Measurements from ENCODE around the gene DIP2C. TPM values are rescaled to one million over a fixed set of nuclear protein-coding genes. Genes with fewer than 3 reads are reported as not detected.
"Not testable (repeated sequence)": the region's sequence is repeated elsewhere in the genome, so short reads cannot be mapped to it uniquely, and the experiment has no call there.

The DIP2C gene
- total RNA-seq, 2 experiments from 2014 or later: 2.0 to 2.3 TPM

DNA sequence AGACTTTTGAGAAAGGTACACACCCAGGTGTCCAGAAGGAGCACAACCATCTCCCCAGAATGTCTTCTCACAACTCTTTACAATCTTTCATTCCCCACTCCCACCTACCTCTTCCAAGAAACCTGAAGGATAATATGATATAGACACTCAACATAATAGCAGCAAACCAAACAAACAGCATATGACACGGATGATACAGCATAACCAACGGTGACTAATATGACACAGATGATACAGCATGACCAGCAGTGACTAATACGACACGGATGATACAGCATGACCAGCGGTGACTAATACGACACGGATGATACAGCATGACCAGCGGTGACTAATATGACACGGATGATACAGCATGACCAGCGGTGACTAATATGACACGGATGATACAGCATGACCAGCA lies 264.7 kb downstream of the DIP2C start:
- H3K27me3 Mint-ChIP-seq; DNase-seq; POLR2A ChIA-PET; H3K36me3 Mint-ChIP-seq (ENCODE audit: low read depth); CTCF ChIA-PET; H3K4me3 Mint-ChIP-seq; H3K27ac Mint-ChIP-seq; H3K9me3 Mint-ChIP-seq; H3K4me1 Mint-ChIP-seq: not testable (repeated sequence)

GRCh38 chr10:423178-423577 lies 266.3 kb downstream of the DIP2C start:
- no peak for DNase-seq
- Mint-ChIP-seq H3K27me3 (peaks cover 6% of the 10 kb centered on the region), H3K9me3 (peaks cover 2% of the 10 kb centered on the region), H3K36me3 (ENCODE audit: low read depth) (no peaks in the 10 kb centered on the region), H3K4me1 (no peaks in the 10 kb centered on the region), H3K4me3 (no peak overlapping the region), H3K27ac (no peak overlapping the region)
- ChIA-PET POLR2A (no interaction called here), CTCF (no interaction called here)

GRCh38 chr10:422675-423074 lies 266.8 kb downstream of the DIP2C start:
- H3K4me1 Mint-ChIP-seq: no peaks in the 10 kb centered on the region
- ChIA-PET POLR2A (no interaction called here), CTCF (no interaction called here)
- peaks cover 2% of the 10 kb centered on the region for H3K9me3 Mint-ChIP-seq
- no peak for DNase-seq
- no peak overlapping the region for H3K27ac Mint-ChIP-seq
- H3K36me3 Mint-ChIP-seq (ENCODE audit: low read depth): no peaks in the 10 kb centered on the region
- no peak overlapping the region for H3K4me3 Mint-ChIP-seq
- peaks cover 3% of the 10 kb centered on the region for H3K27me3 Mint-ChIP-seq

- H3K4me3 Mint-ChIP-seq: no peak overlapping the region
- no peaks in the 10 kb centered on the region for H3K4me1 Mint-ChIP-seq
Observed at GRCh38 chr10:422241-422640, 267.2 kb downstream of the DIP2C start.

GRCh38 chr10:421170-421569 lies 268.3 kb downstream of the DIP2C start:
- POLR2A ChIA-PET: no interaction called here
- H3K4me1 Mint-ChIP-seq: no peaks in the 10 kb centered on the region
- no peak overlapping the region for H3K27ac Mint-ChIP-seq
- DNase-seq: no peak
- H3K9me3 Mint-ChIP-seq: peaks cover 2% of the 10 kb centered on the region
- H3K4me3 Mint-ChIP-seq: no peak overlapping the region
- CTCF ChIA-PET: interaction anchor here (1.1 kb wide), 1 partner anchor 25 kb away, joined by 4 read pairs; no protein-coding TSS in a partner anchor
- H3K27me3 Mint-ChIP-seq: no peaks in the 10 kb centered on the region
- no peaks in the 10 kb centered on the region for H3K36me3 Mint-ChIP-seq (ENCODE audit: low read depth)

More at GRCh38 chr10:422241-422640, 267.2 kb downstream of the DIP2C start:
- peaks cover 2% of the 10 kb centered on the region for H3K27me3 Mint-ChIP-seq
- H3K9me3 Mint-ChIP-seq: peaks cover 2% of the 10 kb centered on the region
- H3K27ac Mint-ChIP-seq: no peak overlapping the region
- CTCF ChIA-PET: interaction anchor here (1.1 kb wide), 1 partner anchor 26 kb away, joined by 4 read pairs; no protein-coding TSS in a partner anchor
- no peak for DNase-seq
- H3K36me3 Mint-ChIP-seq (ENCODE audit: low read depth): no peaks in the 10 kb centered on the region
- POLR2A ChIA-PET: no interaction called here

- peaks cover 2% of the 10 kb centered on the region for H3K9me3 Mint-ChIP-seq
- H3K27ac Mint-ChIP-seq: no peak overlapping the region
- ChIA-PET POLR2A (no interaction called here), CTCF (interaction anchor here (0.8 kb wide), 1 partner anchor 19 kb away, joined by 3 read pairs; no protein-coding TSS in a partner anchor)
- no peak for DNase-seq
- H3K36me3 Mint-ChIP-seq (ENCODE audit: low read depth): no peaks in the 10 kb centered on the region
- H3K4me1 Mint-ChIP-seq: no peaks in the 10 kb centered on the region
- H3K4me3 Mint-ChIP-seq: no peak overlapping the region
- no peaks in the 10 kb centered on the region for H3K27me3 Mint-ChIP-seq
Observed at GRCh38 chr10:420154-421121, 269.0 kb downstream of the DIP2C start.

GRCh38 chr10:418894-419293 lies 270.6 kb downstream of the DIP2C start:
- CTCF ChIA-PET: no interaction called here
- H3K27ac Mint-ChIP-seq: no peak overlapping the region
- no peak overlapping the region for H3K4me3 Mint-ChIP-seq
- DNase-seq: no peak
- no peaks in the 10 kb centered on the region for H3K9me3 Mint-ChIP-seq
- POLR2A ChIA-PET: no interaction called here
- H3K4me1 Mint-ChIP-seq: no peaks in the 10 kb centered on the region
- H3K27me3 Mint-ChIP-seq: no peaks in the 10 kb centered on the region
- no peaks in the 10 kb centered on the region for H3K36me3 Mint-ChIP-seq (ENCODE audit: low read depth)

DNA sequence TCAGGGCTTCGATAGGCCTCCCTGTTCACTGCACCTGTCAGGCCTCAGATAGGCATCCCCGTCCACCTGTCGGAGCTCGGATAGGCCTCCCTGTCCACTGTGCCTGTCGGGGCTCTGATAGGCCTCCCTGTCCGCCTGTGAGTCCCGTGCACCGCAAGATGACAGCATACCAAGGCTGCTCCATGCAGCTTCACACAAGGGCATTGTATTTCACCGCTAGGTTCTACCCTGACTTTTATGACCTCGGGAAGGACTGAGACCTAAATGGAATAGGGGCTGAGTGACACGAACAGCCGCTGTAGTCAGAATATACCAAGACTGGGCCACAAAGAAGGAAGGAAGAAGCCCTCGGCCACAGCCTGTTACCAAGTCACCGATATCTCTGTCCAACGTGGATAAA lies 271.2 kb downstream of the DIP2C start:
- CTCF ChIA-PET: no interaction called here
- Mint-ChIP-seq H3K9me3 (no peaks in the 10 kb centered on the region), H3K4me1 (no peaks in the 10 kb centered on the region), H3K27ac (no peak overlapping the region), H3K4me3 (no peak overlapping the region), H3K36me3 (ENCODE audit: low read depth) (no peaks in the 10 kb centered on the region), H3K27me3 (no peaks in the 10 kb centered on the region)
- no peak for DNase-seq
- POLR2A ChIA-PET: no interaction called here

GRCh38 chr10:416091-416515 lies 273.4 kb downstream of the DIP2C start:
- no peak for DNase-seq

DNA sequence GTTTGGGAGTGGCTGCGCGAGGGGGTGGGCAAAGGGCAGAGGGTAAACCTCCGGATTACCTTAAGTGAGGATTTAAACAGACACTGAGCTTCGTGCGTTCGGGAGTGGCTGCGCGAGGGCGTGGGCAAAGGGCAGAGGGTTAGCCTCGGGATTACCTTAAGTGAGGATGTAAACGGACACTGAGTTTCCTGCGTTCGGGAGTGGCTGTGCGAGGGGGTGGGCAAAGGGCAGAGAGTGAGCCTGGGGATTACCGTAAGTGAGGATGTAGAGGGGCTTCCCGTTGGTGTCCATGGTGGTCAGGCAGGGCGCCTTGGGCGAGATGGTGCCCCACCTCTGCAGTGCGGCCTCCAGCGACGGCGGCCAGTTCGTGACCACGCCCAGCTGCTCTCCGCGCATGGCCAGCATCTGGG lies 275.8 kb downstream of the DIP2C start:
- Mint-ChIP-seq H3K4me3 (no peak overlapping the region), H3K9me3 (no peaks in the 10 kb centered on the region)
- CTCF ChIA-PET: interaction anchor here (1.1 kb wide), 1 partner anchor 14 kb away, joined by 4 read pairs; no protein-coding TSS in a partner anchor

More at GRCh38 chr10:416091-416515, 273.4 kb downstream of the DIP2C start:
- H3K4me3 Mint-ChIP-seq: no peak overlapping the region
- H3K9me3 Mint-ChIP-seq: no peaks in the 10 kb centered on the region
- H3K27me3 Mint-ChIP-seq: no peaks in the 10 kb centered on the region
- ChIA-PET POLR2A (no interaction called here), CTCF (no interaction called here)
- H3K4me1 Mint-ChIP-seq: no peaks in the 10 kb centered on the region
- no peak overlapping the region for H3K27ac Mint-ChIP-seq
- no peaks in the 10 kb centered on the region for H3K36me3 Mint-ChIP-seq (ENCODE audit: low read depth)

DNA sequence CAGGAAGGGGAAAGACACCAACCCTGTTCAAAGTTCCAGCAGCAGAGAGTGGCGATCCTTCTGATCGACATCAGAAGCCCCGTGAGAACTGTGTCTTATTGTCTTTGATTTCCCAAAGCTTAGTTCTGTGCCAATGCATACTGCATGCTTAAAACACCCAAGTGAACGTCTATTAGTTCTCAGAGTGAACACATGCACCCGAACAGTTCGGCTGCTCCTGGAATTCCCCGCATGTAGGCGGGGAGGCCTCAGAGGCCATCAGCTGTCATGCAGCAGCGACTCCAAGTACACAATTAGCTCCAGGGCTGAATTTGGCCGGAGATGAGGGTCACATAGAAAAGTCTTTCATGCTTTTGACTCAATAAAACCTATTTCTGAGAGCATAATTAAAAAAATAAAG lies 277.4 kb downstream of the DIP2C start:
- Mint-ChIP-seq H3K4me3 (no peak overlapping the region), H3K27me3 (no peaks in the 10 kb centered on the region), H3K27ac (no peak overlapping the region), H3K36me3 (ENCODE audit: low read depth) (no peaks in the 10 kb centered on the region), H3K9me3 (no peaks in the 10 kb centered on the region), H3K4me1 (peaks cover 2% of the 10 kb centered on the region)
- POLR2A ChIA-PET: no interaction called here
- no peak for DNase-seq
- CTCF ChIA-PET: interaction anchor here (1.1 kb wide), 1 partner anchor 77 kb away, joined by 3 read pairs; no protein-coding TSS in a partner anchor

More for the DNA sequence above, 275.8 kb downstream of the DIP2C start:
- H3K27me3 Mint-ChIP-seq: no peaks in the 10 kb centered on the region
- DNase-seq: no peak
- H3K4me1 Mint-ChIP-seq: peaks cover 2% of the 10 kb centered on the region
- H3K27ac Mint-ChIP-seq: no peak overlapping the region
- H3K36me3 Mint-ChIP-seq (ENCODE audit: low read depth): no peaks in the 10 kb centered on the region
- POLR2A ChIA-PET: no interaction called here

GRCh38 chr10:411603-412002 lies 277.9 kb downstream of the DIP2C start:
- DNase-seq: no peak
- Mint-ChIP-seq H3K4me3 (no peak overlapping the region), H3K27me3 (no peaks in the 10 kb centered on the region), H3K27ac (no peak overlapping the region), H3K4me1 (peaks cover 2% of the 10 kb centered on the region), H3K36me3 (ENCODE audit: low read depth) (no peaks in the 10 kb centered on the region), H3K9me3 (no peaks in the 10 kb centered on the region)
- ChIA-PET CTCF (interaction anchor here (1.1 kb wide), 1 partner anchor 76 kb away, joined by 3 read pairs; no protein-coding TSS in a partner anchor), POLR2A (no interaction called here)

- CTCF ChIA-PET: no interaction called here
- no peak overlapping the region for H3K4me3 Mint-ChIP-seq
- POLR2A ChIA-PET: no interaction called here
- DNase-seq: no peak
- H3K36me3 Mint-ChIP-seq (ENCODE audit: low read depth): no peaks in the 10 kb centered on the region
- H3K9me3 Mint-ChIP-seq: no peaks in the 10 kb centered on the region
- no peaks in the 10 kb centered on the region for H3K27me3 Mint-ChIP-seq
- H3K27ac Mint-ChIP-seq: no peak overlapping the region
- peaks cover 2% of the 10 kb centered on the region for H3K4me1 Mint-ChIP-seq
Observed at GRCh38 chr10:409408-410040, 279.9 kb downstream of the DIP2C start.

All from activated CD4-positive, alpha-beta T cell treated with anti-CD3 and anti-CD28 coated beads, Interleukin-2, amount 10 ng/mL, durations not matched to agents 7 days and 5 days (primary cell).